Mesothelial cell of epicardium (in vitro differentiated cells): ENCODE data around the gene BAX. TPM values are rescaled to one million over a fixed set of nuclear protein-coding genes. Genes with fewer than 3 reads are reported as not detected.
A peak's percentile ranks its signal among the peaks of the same experiment; 100 is the strongest.

ENCODE experiments used
- DNase-seq, 2 experiments: peaks; one replicate each; pipeline ENCODE4 v3.0.0; 2021; ENCODE audit warnings: low spot score in 2 of 2; ENCODE audit not compliant: unreplicated experiment in 2 of 2
- H3K27ac Mint-ChIP-seq: 2 replicates; pipeline ENCODE4 v1.8.0; 2021; ENCODE audit warnings: mixed read lengths
- H3K27me3 Mint-ChIP-seq: 2 replicates; pipeline ENCODE4 v1.8.0; 2021; ENCODE audit warnings: low read depth, mixed read lengths
- H3K36me3 Mint-ChIP-seq: 2 replicates; pipeline ENCODE4 v1.8.0; 2021; ENCODE audit warnings: mixed read lengths
- H3K4me1 Mint-ChIP-seq: 2 replicates; pipeline ENCODE4 v1.8.0; 2021; ENCODE audit warnings: mixed read lengths
- H3K4me3 Mint-ChIP-seq: 2 replicates; pipeline ENCODE4 v1.8.0; 2021; ENCODE audit warnings: mild to moderate bottlenecking, moderate library complexity, mixed read lengths
- H3K9me3 Mint-ChIP-seq: 2 replicates; pipeline ENCODE4 v1.8.0; 2021; ENCODE audit warnings: mixed read lengths
- total RNA-seq: library from RNA; stranded (reverse); gene quantifications from 3 replicates; pipeline ENCODE4 v1.2.1, GENCODE V29; 2021
- TF ChIP-seq, protein P1 (sequence below): fragments of 200-600 bp; sonication (generic); IDR thresholded peaks from one replicate; pipeline ENCODE4 v1.5.0; 2021; ENCODE audit warnings: antibody characterized with exemption; ENCODE audit not compliant: unreplicated experiment

BAX gene
- total RNA-seq, 1 donor from 2014 or later: 119 TPM

- TF ChIP-seq, protein P1, sequence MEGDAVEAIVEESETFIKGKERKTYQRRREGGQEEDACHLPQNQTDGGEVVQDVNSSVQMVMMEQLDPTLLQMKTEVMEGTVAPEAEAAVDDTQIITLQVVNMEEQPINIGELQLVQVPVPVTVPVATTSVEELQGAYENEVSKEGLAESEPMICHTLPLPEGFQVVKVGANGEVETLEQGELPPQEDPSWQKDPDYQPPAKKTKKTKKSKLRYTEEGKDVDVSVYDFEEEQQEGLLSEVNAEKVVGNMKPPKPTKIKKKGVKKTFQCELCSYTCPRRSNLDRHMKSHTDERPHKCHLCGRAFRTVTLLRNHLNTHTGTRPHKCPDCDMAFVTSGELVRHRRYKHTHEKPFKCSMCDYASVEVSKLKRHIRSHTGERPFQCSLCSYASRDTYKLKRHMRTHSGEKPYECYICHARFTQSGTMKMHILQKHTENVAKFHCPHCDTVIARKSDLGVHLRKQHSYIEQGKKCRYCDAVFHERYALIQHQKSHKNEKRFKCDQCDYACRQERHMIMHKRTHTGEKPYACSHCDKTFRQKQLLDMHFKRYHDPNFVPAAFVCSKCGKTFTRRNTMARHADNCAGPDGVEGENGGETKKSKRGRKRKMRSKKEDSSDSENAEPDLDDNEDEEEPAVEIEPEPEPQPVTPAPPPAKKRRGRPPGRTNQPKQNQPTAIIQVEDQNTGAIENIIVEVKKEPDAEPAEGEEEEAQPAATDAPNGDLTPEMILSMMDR: no peak
- Mint-ChIP-seq H3K4me1 (peaks cover 40% of the 10 kb centered on the region), H3K27me3 (no peaks in the 10 kb centered on the region), H3K9me3 (no peaks in the 10 kb centered on the region), H3K4me3 (no peak overlapping the region), H3K27ac (peak overlapping the region; percentile 100), H3K36me3 (peaks cover 23% of the 10 kb centered on the region)
- no peak for DNase-seq
These were observed 7.0 kb downstream of the BAX start for GRCh38 chr19:48961673-48962028.

DNA sequence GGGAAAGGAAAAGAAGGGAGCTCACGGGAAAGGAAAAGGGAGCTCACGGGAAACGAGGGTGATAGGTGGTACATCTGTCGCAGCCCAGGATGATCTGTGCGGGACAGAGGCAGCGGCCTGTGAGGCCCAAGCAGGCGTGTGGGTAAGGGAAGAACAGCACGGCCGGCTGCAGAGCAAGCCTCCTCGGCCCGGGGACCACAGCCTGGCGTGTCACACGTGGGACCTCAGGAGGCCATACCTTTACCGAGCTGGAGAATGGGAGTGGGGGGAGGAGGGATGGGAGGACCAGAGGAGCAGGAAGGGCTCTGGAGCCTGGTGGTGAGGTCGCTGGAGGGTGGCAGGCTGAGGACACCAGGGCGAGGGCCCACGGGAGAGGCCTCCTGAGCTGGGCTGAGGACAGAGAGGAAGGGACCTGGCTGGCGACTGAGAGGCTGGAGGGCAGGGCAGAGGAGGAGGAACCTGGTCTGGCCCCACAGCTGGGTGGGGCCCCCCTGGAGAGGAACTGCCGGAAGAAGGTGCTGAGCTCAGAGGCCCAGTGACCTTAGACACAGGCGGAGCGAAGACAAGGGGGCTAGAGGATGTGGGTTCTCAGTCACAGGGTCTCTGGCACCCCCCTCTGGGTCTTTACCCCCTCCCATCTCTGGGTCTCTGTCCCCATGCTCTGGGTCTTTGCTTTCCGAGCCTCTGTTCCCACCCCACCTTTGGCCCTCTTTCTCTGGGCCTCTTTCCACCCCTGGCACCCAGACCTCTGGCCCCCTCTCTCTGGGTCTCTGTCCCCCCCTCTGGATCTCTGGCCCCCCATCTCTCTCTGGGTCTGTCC is 7.6 kb downstream of the BAX start:
- Mint-ChIP-seq H3K9me3 (no peaks in the 10 kb centered on the region), H3K27me3 (no peaks in the 10 kb centered on the region), H3K36me3 (peaks cover 20% of the 10 kb centered on the region), H3K27ac (peak overlapping the region; percentile 100), H3K4me3 (no peak overlapping the region), H3K4me1 (peaks cover 43% of the 10 kb centered on the region)
- no peak for DNase-seq
- TF ChIP-seq, protein P1: no peak

DNA sequence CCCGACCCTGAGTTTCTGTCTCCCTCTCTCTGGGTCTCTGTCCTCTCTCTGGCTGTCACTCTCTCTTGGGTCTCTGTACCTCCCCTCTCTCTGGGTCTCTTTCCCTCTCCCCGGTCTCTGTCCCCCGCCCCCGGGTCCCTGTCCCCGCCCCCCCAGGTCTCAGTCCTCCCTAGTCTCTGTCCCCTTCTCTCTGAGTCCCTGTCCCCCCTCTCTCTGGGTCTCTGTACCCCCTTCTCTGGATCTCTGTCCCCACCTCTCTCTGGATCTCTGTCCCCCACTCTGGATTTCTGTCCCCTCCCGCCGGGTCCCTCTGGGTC is 8.1 kb downstream of the BAX start:
- Mint-ChIP-seq H3K27me3 (no peaks in the 10 kb centered on the region), H3K4me3 (no peak overlapping the region), H3K27ac (peak overlapping the region; percentile 100), H3K36me3 (peaks cover 17% of the 10 kb centered on the region), H3K9me3 (no peaks in the 10 kb centered on the region), H3K4me1 (peaks cover 43% of the 10 kb centered on the region)
- TF ChIP-seq, protein P1: no peak
- DNase-seq: no peak

GRCh38 chr19:48963371-48964204 is 8.9 kb downstream of the BAX start:
- Mint-ChIP-seq H3K4me1 (peaks cover 43% of the 10 kb centered on the region), H3K4me3 (peak overlapping the region; percentile 100), H3K27me3 (no peaks in the 10 kb centered on the region), H3K9me3 (no peaks in the 10 kb centered on the region), H3K36me3 (peaks cover 19% of the 10 kb centered on the region), H3K27ac (peak overlapping the region; percentile 100)
- TF ChIP-seq, protein P1: no peak
- DNase-seq: peak; percentile 63 to 76

DNA sequence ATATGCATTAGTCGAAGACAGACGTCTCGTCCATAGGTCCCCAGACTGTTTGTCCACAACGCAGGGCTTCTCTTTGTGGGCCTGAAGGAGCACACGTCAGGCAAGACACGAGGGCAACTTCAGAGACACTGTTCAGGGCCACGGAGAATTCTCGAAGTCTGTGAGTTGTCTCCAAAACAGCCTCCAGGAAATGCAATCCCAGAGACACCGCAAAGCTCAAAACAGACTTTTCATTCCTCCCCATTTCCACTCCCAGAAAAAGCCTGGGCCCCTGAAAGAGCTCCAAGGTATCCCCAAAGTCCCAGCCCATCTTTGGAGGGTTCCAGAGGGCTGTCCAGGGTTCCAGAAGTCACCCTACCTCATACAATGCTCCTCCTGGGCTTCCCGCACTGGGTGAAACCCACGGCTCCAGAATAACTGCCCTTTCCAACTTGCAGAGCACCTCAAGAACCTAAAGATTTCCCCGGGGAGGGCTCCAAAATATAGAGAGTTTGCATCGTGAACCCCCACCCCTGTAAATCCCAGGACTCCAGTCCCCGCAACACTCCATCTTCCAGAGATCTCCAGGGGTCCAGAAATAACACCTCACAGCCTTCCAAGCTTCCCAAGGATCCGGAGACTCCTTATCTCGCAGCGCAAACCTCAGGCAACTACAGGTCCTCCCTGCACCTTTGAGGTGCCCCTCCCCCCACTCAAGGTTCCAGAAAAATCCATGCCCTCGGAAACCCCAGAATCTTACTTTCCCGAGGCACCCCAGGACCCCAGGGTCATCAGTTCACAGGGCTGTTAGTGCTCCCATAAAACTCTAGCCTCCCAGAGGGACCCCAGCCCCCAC is 9.7 kb downstream of the BAX start:
- peak overlapping the region; percentile 100 for H3K27ac Mint-ChIP-seq
- H3K4me1 Mint-ChIP-seq: peaks cover 43% of the 10 kb centered on the region
- no peak for DNase-seq
- H3K4me3 Mint-ChIP-seq: peak overlapping the region; percentile 100
- peaks cover 19% of the 10 kb centered on the region for H3K36me3 Mint-ChIP-seq
- TF ChIP-seq, protein P1: no peak
- H3K9me3 Mint-ChIP-seq: no peaks in the 10 kb centered on the region
- no peaks in the 10 kb centered on the region for H3K27me3 Mint-ChIP-seq
